ENCODE measurements around the gene GRB14.

DNA sequence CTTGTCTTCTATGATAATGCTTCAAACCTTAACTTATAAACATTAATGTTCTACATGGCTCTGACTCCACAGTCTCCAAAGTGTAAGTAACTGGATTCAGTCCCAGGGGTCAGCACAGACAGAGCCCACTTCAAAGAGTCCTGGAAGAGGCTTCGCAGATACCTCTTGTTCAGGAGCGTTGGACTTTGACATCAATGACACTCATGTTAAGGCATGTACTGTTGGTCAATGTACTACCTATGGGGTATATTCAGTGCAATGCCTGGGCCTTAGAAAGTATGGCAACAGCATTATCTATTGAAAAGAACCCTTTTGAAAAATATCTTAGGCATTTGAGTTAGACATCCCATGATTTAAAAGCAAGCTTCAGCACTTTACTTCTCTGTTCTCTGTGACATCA lies 143.1 kb downstream of the GRB14 start:
- TF ChIP-seq, protein P1, sequence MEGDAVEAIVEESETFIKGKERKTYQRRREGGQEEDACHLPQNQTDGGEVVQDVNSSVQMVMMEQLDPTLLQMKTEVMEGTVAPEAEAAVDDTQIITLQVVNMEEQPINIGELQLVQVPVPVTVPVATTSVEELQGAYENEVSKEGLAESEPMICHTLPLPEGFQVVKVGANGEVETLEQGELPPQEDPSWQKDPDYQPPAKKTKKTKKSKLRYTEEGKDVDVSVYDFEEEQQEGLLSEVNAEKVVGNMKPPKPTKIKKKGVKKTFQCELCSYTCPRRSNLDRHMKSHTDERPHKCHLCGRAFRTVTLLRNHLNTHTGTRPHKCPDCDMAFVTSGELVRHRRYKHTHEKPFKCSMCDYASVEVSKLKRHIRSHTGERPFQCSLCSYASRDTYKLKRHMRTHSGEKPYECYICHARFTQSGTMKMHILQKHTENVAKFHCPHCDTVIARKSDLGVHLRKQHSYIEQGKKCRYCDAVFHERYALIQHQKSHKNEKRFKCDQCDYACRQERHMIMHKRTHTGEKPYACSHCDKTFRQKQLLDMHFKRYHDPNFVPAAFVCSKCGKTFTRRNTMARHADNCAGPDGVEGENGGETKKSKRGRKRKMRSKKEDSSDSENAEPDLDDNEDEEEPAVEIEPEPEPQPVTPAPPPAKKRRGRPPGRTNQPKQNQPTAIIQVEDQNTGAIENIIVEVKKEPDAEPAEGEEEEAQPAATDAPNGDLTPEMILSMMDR (IDR thresholded peaks at IDR 0.05; ENCODE audit: low read length): no peak
- no peak for TF ChIP-seq EZH2phosphoT487 (IDR thresholded peaks at IDR 0.05; ENCODE audit: low read length)

Measured in MM.1S (cell line).